ENCODE data around the gene HAPLN2. TPM values are rescaled to one million over a fixed set of nuclear protein-coding genes. Genes with fewer than 3 reads are reported as not detected.

Gene HAPLN2
- total RNA-seq, 2 donors from 2014 or later, result 0.35 TPM; not detected in 1

DNA sequence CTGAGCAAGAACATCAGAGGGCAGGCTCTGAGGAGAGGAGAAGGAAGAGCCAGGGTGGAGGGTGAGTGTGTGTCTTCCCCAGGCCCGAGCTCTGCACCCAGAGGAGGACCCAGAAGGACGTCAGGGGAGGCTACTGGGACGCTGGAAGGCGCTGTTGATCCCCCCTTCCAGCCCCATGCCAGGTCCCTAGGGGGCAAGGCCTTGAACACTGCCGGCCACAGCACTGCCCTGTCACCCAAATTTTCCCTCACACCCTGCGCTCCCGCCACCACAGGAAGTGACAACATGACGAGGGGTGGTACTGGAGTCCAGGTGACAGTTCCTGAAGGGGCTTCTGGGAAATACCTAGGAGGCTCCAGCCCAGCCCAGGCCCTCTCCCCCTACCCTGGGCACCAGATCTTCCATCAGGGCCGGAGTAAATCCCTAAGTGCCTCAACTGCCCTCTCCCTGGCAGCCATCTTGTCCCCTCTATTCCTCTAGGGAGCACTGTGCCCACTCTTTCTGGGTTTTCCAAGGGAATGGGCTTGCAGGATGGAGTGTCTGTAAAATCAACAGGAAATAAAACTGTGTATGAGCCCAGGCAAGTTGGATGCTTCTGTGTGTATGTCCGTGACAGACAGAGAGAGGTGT is 39.8 kb downstream of the HAPLN2 start:
- Mint-ChIP-seq H3K4me3 (no peak overlapping the region), H3K36me3 (ENCODE audit: low read depth) (peaks cover 4% of the 10 kb centered on the region), H3K4me1 (peaks cover 42% of the 10 kb centered on the region), H3K27me3 (peaks cover 42% of the 10 kb centered on the region), H3K27ac (peak overlapping the region; percentile 57)
- ATAC-seq, result no peak
- no peaks in the 10 kb centered on the region for H3K9me3 ChIP-seq (ENCODE audit: control insufficient read depth, low read length, poor library complexity, severe bottlenecking)
- no peak for DNase-seq

DNA sequence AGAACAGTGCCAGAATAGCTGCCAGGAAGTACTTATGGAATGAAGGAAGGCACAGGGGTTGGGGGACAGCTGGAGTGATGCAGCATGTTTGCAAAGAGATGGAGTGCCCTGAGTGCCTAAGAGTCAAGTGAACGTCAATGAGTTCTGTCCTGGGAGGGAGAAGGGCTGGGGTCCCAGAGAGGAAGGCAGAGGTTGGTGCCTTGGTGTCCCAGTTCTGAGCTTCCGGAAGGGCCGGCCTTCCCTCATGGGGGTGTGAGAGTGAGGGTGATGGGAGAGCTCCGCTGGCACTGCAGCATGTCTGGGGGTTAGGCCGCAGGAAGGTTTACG is 40.4 kb downstream of the HAPLN2 start:
- no peaks in the 10 kb centered on the region for H3K9me3 ChIP-seq (ENCODE audit: control insufficient read depth, low read length, poor library complexity, severe bottlenecking)
- no peak for ATAC-seq
- Mint-ChIP-seq H3K27me3 (peaks cover 36% of the 10 kb centered on the region), H3K36me3 (ENCODE audit: low read depth) (peaks cover 2% of the 10 kb centered on the region), H3K4me1 (peaks cover 42% of the 10 kb centered on the region), H3K27ac (peak overlapping the region; percentile 57), H3K4me3 (peak overlapping the region; percentile 43)
- no peak for DNase-seq

DNA sequence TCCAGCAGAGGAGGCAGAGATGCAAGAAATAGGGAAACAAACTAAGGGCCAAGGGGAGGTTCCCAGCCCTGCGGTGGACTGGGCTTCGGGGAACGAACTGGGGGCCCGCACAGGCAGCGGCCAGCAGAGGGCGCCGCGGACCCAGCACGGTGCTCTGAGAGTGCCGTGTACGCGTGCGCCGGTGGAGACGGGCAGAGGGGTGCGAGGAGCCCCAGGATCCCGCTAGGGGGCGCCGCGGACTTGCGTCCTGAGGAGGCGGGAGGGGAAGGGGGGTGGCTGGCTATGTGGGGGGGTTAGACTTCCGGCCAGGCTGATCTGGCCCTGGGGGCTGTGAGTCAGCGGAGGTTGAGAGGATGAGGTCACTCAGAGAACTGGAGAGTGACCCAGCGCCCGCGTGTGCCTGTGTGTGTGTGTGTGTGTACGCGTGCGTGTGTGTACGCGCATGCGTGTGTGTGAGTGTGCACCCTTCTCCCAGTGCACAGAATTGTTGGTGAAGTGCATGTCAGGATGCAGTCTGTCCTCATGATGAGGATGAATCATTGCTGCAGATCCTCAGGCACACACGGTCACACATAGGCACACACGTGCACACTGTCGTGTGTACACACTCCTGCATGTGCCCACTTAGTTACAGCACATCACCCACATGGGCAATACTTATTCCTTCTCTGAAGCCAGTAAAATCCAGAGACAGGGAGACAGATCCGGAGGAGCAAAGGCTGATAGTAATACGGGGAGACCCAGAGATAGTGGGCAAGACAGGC is 41.0 kb downstream of the HAPLN2 start:
- ATAC-seq (peak; percentile 90), DNase-seq (peak; percentile 81 to 92 (median 86))
- Mint-ChIP-seq H3K4me1 (peaks cover 41% of the 10 kb centered on the region), H3K27me3 (peaks cover 31% of the 10 kb centered on the region), H3K4me3 (peak overlapping the region; percentile 66), H3K27ac (peak overlapping the region; percentile 57), H3K36me3 (ENCODE audit: low read depth) (peaks cover 1% of the 10 kb centered on the region)
- H3K9me3 ChIP-seq (ENCODE audit: control insufficient read depth, low read length, poor library complexity, severe bottlenecking), result no peaks in the 10 kb centered on the region

DNA sequence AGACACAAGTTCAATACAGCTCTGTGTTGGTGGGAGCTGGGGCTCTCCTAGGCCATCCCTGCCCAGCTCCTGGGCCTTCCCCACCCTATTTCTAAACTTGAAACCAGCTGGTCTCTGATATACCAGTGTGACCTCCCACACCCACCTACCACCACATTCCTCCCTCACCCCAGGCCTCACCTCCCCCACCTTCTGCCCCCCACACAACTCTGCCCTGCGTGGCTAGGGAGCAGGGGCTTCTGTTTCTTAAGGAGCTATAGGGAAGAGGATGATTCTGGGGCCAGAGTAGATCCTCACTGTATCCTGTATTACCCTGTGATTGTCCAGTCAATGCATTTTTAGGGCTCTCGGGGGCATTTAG is 41.5 kb downstream of the HAPLN2 start:
- peak overlapping the region; percentile 59 for H3K27ac Mint-ChIP-seq
- peaks cover 28% of the 10 kb centered on the region for H3K27me3 Mint-ChIP-seq
- no peaks in the 10 kb centered on the region for H3K9me3 ChIP-seq (ENCODE audit: control insufficient read depth, low read length, poor library complexity, severe bottlenecking)
- no peak for ATAC-seq
- H3K4me3 Mint-ChIP-seq, result peak overlapping the region; percentile 66
- H3K36me3 Mint-ChIP-seq (ENCODE audit: low read depth), result no peaks in the 10 kb centered on the region
- H3K4me1 Mint-ChIP-seq, result peaks cover 41% of the 10 kb centered on the region
- no peak for DNase-seq

DNA sequence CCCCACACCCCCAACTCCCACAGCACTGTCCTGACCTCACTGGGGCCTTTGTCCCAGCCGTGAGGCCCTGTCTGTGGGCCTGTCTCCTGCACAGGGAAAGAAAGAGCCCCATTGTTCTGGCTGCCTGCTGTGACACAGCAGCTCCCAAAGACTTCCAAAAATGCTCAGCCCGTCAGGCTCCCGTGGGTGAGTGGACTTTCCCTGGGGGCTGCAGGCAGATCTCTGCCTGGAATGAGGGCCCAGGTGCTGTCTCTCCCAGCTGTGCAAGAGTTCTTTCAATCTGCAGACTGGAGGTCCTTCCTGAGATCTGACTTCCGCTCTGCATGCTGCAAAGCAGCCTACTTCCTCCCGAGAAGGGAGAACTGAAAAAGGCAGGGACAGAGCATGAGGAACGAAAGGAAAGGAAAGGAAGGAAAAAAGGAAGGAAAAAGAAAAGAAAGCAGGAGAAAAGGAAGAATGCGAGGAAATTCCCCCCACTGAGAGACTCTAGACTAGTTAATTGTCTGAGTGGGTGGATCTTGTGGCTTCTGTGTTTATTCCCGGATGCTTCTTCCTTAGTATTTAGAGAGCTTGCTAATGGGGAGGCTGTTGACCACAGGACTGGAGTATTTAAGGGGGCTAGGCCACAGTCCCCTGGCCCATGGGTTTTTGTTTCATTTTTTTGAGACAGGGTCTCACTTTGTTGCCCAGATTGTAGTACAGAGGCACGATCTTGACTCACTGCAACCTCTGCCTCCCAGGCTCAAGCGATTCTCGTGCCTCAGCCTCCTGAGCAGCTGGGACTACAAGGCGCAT is 43.0 kb downstream of the HAPLN2 start:
- no peaks in the 10 kb centered on the region for H3K9me3 ChIP-seq (ENCODE audit: control insufficient read depth, low read length, poor library complexity, severe bottlenecking)
- Mint-ChIP-seq H3K36me3 (ENCODE audit: low read depth) (no peaks in the 10 kb centered on the region), H3K4me1 (peaks cover 39% of the 10 kb centered on the region), H3K4me3 (no peak overlapping the region), H3K27ac (peak overlapping the region; percentile 59), H3K27me3 (peaks cover 16% of the 10 kb centered on the region)
- ATAC-seq, result no peak
- DNase-seq, result no peak

DNA sequence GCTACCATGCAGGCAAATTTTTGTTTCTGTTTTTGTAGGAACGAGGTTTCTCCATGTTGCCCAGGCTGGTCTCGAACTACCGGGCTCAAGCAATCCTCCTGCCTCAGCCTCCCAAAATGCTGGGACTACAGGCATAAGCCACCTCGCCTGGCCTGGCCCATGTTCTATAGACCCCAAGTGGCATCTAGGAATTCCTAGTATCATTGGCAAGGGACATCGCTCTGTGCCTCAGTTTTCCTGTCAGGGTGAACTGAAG is 43.5 kb downstream of the HAPLN2 start:
- no peak for ATAC-seq
- peak overlapping the region; percentile 61 for H3K27ac Mint-ChIP-seq

DNA sequence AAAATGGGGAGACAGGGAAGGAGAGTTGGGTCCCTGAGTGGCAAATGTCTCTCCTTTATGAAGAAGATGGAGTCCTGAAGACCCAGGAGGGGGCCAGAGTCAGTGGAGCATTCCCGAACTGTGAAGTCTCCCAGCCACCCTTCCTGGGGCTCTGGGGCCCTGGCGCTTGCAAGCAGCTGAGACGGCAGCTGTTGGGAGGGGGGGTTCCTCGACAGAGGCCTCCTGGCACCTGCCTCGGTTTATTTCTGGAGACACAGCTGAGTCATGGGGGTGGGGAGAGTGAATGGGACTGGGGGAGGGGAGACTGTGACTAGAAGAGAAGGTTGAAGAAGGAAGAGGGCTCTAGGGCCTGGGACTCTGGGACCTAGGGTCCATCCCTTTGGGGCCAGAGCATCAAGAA is 44.0 kb downstream of the HAPLN2 start:
- H3K36me3 Mint-ChIP-seq (ENCODE audit: low read depth), result no peaks in the 10 kb centered on the region
- no peak for ATAC-seq
- no peak overlapping the region for H3K4me3 Mint-ChIP-seq
- peak overlapping the region; percentile 61 for H3K27ac Mint-ChIP-seq
- no peaks in the 10 kb centered on the region for H3K9me3 ChIP-seq (ENCODE audit: control insufficient read depth, low read length, poor library complexity, severe bottlenecking)
- peaks cover 11% of the 10 kb centered on the region for H3K27me3 Mint-ChIP-seq
- no peak for DNase-seq
- H3K4me1 Mint-ChIP-seq, result peaks cover 31% of the 10 kb centered on the region

More for the DNA sequence above, 43.5 kb downstream of the HAPLN2 start:
- no peak for DNase-seq
- Mint-ChIP-seq H3K4me1 (peaks cover 33% of the 10 kb centered on the region), H3K27me3 (peaks cover 12% of the 10 kb centered on the region), H3K4me3 (no peak overlapping the region), H3K36me3 (ENCODE audit: low read depth) (no peaks in the 10 kb centered on the region)
- no peaks in the 10 kb centered on the region for H3K9me3 ChIP-seq (ENCODE audit: control insufficient read depth, low read length, poor library complexity, severe bottlenecking)

DNA sequence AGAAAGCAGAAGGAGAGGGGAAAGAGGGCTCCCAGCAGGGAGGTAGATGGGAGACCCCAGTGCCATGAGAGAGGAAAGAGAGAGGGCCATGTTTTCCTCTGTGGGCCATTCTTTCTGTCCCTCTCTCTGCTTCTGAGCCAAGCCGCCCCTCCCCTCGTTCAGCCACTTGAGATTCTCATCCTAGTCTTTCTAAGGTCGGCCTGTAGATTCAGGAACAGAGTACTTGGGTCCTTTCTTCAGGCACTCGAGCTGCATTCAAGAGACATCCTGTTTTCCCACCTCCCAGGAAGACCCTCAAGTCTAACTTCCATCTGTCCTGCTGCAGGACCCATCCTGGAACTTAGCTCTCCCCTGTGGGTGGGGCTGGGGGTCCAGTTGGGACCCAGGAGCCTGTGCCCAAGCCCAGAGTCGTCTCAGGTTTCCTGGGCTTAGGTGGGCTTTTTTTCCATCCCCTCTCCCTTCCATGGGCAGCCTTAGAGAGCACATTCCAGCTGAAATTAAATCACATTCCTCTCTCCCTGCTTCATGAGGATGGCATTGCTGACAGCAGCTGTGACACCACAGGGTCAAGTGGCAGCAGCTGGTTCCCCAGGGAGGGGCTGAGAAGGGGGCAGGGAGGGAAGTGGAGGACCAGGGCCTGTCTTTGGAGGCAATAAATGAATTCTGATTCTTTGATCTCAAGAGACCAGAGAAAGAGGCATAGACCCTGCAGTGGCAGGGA is 45.0 kb downstream of the HAPLN2 start:
- DNase-seq (no peak), ATAC-seq (no peak)
- Mint-ChIP-seq H3K27me3 (peaks cover 6% of the 10 kb centered on the region), H3K27ac (peak overlapping the region; percentile 61), H3K4me1 (peaks cover 31% of the 10 kb centered on the region), H3K36me3 (ENCODE audit: low read depth) (no peaks in the 10 kb centered on the region), H3K4me3 (no peak overlapping the region)
- no peaks in the 10 kb centered on the region for H3K9me3 ChIP-seq (ENCODE audit: control insufficient read depth, low read length, poor library complexity, severe bottlenecking)

DNA sequence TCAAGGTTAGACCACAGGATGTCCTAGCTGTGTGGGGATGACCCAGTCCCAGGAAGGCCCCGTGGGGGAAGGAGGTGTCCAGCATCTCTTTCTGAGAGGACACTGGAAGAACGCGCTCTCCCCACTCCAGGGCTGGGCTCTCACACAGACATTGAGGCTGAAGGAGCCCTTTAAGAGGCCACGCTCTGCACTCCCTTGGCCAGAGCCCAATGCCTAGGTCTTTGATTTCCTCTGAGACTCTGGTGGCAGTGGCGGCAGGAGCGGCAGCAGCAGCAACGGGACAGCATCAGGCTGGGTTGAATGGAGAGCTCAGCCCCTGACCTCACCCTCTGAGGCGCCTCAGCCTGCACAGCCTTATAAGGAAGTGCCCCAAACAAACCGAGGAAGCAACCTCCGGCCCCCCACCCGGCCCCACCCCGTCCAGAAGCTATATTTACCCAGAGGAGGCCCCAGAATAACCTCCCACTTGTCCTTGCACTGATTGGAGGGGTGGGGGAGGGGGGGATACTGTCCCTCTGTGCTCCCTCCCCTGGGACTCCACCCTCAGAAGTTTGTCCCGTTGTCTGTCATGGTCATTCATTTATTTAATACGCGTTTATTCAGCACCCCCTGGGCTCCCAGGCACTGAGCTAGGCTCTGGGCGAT is 45.7 kb downstream of the HAPLN2 start:
- Mint-ChIP-seq H3K36me3 (ENCODE audit: low read depth) (no peaks in the 10 kb centered on the region), H3K27ac (no peak overlapping the region), H3K4me3 (no peak overlapping the region), H3K4me1 (peaks cover 25% of the 10 kb centered on the region), H3K27me3 (peaks cover 6% of the 10 kb centered on the region)
- no peak for DNase-seq
- ATAC-seq, result no peak
- no peaks in the 10 kb centered on the region for H3K9me3 ChIP-seq (ENCODE audit: control insufficient read depth, low read length, poor library complexity, severe bottlenecking)

DNA sequence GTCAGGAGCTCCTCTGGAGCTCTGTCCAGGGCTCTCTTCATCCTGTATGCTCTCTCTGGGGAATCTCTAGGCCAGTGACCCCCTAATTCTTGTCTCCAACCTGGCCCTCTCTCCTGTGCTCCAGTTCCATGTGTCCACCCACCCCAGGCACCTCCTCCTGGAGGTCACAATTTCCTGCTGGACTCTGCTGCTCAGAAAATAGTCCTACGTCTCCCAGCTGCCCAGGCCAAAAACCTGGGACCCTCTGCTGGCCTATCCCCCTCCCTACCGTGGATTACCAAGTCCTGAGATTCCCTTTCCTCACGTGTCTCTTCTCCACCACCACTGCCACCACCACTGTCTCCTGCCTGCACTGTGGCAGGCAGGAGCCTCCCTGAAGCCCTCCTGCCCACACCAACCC is 46.3 kb downstream of the HAPLN2 start:
- Mint-ChIP-seq H3K4me1 (peaks cover 18% of the 10 kb centered on the region), H3K27me3 (peaks cover 6% of the 10 kb centered on the region), H3K27ac (no peak overlapping the region), H3K4me3 (no peak overlapping the region), H3K36me3 (ENCODE audit: low read depth) (no peaks in the 10 kb centered on the region)
- ATAC-seq (no peak), DNase-seq (no peak)
- H3K9me3 ChIP-seq (ENCODE audit: control insufficient read depth, low read length, poor library complexity, severe bottlenecking), result no peaks in the 10 kb centered on the region

DNA sequence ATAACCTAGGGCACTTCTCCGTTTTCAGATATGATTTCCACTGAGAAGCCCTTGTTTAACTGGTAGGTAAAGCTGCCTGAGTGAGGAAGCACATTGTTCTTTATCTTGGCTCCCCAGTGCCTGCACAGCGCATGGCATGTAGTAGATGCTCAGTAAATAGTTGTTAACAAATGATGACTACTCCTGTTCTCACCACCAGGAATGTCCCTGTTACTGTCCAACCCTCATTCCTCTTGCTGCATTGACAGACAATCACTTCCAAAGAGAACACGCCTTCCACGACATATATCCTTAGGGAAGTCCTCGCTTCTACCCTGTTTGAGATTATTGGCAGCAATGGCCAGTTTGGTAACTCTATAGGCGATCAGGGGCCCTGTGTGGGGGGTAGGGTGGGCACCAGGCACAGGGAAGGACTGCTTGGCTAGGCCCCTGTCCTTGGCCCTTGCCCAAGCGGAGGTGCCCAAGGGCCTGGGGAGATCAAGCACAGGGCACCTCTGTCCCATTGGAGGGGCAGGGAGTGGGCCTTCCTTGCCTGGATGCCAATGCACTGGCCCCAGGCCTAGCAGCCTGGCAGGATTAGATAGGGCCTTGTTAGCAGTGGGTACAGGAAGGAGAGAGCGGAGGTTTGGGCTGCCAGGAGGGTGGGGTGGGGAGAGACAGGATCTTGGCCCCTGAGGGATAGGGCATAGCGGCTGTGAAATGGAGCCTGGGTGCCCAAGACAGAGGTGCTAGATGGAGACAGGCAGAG is 47.8 kb downstream of the HAPLN2 start:
- DNase-seq, result no peak
- H3K27ac Mint-ChIP-seq, result peak overlapping the region; percentile 29
- H3K27me3 Mint-ChIP-seq, result peaks cover 18% of the 10 kb centered on the region
- H3K4me3 Mint-ChIP-seq, result no peak overlapping the region
- H3K36me3 Mint-ChIP-seq (ENCODE audit: low read depth), result peaks cover 7% of the 10 kb centered on the region
- H3K4me1 Mint-ChIP-seq, result peaks cover 10% of the 10 kb centered on the region
- ATAC-seq, result no peak
- no peaks in the 10 kb centered on the region for H3K9me3 ChIP-seq (ENCODE audit: control insufficient read depth, low read length, poor library complexity, severe bottlenecking)

DNA sequence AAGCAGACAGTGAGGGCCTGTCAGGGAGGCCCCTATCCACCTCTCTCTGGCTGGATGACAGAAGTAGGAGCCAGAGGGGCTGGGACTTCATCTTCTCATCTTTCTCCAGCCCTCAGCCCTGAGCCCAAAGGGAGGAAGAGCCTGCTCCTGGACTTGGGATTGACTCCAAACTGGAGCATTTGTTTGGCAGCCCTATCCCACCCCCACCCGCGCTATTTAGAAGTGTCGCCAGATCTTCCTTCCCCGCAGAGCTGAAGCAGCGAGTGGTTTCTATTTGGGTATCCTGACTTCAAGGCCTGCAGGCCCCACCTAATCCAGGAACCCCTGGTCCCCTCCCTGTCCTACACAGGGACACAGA is 48.4 kb downstream of the HAPLN2 start:
- H3K4me1 Mint-ChIP-seq, result peaks cover 8% of the 10 kb centered on the region
- H3K27ac Mint-ChIP-seq, result no peak overlapping the region
- no peak for DNase-seq

More for the DNA sequence above, 48.4 kb downstream of the HAPLN2 start:
- H3K27me3 Mint-ChIP-seq, result peaks cover 24% of the 10 kb centered on the region
- H3K9me3 ChIP-seq (ENCODE audit: control insufficient read depth, low read length, poor library complexity, severe bottlenecking), result no peaks in the 10 kb centered on the region
- no peak overlapping the region for H3K4me3 Mint-ChIP-seq
- peaks cover 10% of the 10 kb centered on the region for H3K36me3 Mint-ChIP-seq (ENCODE audit: low read depth)
- ATAC-seq, result no peak
